ENCODE measurements around the gene PRM2. TPM values are rescaled to one million over a fixed set of nuclear protein-coding genes. Genes with fewer than 3 reads are reported as not detected.

The PRM2 gene
- total and polyA plus RNA-seq, 2 of the 8 experiments (the other 6 are each of a cell fraction or from before 2014, with no cell fraction given) = not detected

DNA sequence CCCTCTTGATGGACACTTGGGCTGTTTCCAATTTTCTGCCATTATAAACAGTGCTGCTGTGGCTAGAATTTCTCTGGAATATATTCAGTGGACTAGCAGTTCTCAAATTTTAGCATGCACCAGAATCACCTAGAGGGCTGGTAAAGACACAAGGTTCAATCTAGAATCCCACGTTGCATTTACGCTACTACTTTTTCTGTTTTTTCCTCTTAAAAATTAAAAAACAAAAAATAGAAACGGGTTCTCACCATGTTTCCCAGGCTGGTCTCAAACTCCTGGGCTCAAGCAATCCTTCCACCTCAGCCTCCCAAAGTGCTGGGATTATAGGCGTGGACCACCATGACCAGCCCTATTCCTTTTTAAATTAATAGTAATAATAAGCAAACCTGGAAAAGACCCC, 19.4 kb upstream of the PRM2 start (continued):
- TF ChIP-seq, protein P1, sequence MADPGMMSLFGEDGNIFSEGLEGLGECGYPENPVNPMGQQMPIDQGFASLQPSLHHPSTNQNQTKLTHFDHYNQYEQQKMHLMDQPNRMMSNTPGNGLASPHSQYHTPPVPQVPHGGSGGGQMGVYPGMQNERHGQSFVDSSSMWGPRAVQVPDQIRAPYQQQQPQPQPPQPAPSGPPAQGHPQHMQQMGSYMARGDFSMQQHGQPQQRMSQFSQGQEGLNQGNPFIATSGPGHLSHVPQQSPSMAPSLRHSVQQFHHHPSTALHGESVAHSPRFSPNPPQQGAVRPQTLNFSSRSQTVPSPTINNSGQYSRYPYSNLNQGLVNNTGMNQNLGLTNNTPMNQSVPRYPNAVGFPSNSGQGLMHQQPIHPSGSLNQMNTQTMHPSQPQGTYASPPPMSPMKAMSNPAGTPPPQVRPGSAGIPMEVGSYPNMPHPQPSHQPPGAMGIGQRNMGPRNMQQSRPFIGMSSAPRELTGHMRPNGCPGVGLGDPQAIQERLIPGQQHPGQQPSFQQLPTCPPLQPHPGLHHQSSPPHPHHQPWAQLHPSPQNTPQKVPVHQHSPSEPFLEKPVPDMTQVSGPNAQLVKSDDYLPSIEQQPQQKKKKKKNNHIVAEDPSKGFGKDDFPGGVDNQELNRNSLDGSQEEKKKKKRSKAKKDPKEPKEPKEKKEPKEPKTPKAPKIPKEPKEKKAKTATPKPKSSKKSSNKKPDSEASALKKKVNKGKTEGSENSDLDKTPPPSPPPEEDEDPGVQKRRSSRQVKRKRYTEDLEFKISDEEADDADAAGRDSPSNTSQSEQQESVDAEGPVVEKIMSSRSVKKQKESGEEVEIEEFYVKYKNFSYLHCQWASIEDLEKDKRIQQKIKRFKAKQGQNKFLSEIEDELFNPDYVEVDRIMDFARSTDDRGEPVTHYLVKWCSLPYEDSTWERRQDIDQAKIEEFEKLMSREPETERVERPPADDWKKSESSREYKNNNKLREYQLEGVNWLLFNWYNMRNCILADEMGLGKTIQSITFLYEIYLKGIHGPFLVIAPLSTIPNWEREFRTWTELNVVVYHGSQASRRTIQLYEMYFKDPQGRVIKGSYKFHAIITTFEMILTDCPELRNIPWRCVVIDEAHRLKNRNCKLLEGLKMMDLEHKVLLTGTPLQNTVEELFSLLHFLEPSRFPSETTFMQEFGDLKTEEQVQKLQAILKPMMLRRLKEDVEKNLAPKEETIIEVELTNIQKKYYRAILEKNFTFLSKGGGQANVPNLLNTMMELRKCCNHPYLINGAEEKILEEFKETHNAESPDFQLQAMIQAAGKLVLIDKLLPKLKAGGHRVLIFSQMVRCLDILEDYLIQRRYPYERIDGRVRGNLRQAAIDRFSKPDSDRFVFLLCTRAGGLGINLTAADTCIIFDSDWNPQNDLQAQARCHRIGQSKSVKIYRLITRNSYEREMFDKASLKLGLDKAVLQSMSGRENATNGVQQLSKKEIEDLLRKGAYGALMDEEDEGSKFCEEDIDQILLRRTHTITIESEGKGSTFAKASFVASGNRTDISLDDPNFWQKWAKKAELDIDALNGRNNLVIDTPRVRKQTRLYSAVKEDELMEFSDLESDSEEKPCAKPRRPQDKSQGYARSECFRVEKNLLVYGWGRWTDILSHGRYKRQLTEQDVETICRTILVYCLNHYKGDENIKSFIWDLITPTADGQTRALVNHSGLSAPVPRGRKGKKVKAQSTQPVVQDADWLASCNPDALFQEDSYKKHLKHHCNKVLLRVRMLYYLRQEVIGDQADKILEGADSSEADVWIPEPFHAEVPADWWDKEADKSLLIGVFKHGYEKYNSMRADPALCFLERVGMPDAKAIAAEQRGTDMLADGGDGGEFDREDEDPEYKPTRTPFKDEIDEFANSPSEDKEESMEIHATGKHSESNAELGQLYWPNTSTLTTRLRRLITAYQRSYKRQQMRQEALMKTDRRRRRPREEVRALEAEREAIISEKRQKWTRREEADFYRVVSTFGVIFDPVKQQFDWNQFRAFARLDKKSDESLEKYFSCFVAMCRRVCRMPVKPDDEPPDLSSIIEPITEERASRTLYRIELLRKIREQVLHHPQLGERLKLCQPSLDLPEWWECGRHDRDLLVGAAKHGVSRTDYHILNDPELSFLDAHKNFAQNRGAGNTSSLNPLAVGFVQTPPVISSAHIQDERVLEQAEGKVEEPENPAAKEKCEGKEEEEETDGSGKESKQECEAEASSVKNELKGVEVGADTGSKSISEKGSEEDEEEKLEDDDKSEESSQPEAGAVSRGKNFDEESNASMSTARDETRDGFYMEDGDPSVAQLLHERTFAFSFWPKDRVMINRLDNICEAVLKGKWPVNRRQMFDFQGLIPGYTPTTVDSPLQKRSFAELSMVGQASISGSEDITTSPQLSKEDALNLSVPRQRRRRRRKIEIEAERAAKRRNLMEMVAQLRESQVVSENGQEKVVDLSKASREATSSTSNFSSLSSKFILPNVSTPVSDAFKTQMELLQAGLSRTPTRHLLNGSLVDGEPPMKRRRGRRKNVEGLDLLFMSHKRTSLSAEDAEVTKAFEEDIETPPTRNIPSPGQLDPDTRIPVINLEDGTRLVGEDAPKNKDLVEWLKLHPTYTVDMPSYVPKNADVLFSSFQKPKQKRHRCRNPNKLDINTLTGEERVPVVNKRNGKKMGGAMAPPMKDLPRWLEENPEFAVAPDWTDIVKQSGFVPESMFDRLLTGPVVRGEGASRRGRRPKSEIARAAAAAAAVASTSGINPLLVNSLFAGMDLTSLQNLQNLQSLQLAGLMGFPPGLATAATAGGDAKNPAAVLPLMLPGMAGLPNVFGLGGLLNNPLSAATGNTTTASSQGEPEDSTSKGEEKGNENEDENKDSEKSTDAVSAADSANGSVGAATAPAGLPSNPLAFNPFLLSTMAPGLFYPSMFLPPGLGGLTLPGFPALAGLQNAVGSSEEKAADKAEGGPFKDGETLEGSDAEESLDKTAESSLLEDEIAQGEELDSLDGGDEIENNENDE (IDR thresholded peaks at IDR 0.05; ENCODE audit: insufficient replicate concordance, low read length) = no peak
- TF ChIP-seq MAFK (IDR thresholded peaks at IDR 0.05; ENCODE audit: low read depth, low read length) (no peak), TAF7 (optimal IDR thresholded peaks at IDR 0.05; ENCODE audit: borderline replicate concordance, low read depth, low read length) (no peak), KDM5A (IDR thresholded peaks at IDR 0.05; ENCODE audit: low read length) (no peak), EP300 (IDR thresholded peaks at IDR 0.05; ENCODE audit: borderline replicate concordance in 1 of 2, low read depth in 2 of 2, low read length in 2 of 2) (no peak), SP4 (IDR thresholded peaks at IDR 0.05; ENCODE audit: low read length) (no peak)

Measured in H1 (cell line).